Thymus (tissue), 11 donors: ENCODE measurements around the gene BRD3. TPM values are rescaled to one million over a fixed set of nuclear protein-coding genes. Genes with fewer than 3 reads are reported as not detected.
A peak's percentile ranks its signal among the peaks of the same experiment; 100 is the strongest.

Experiments
- DNase-seq, 9 donors: peaks; one replicate each; pipeline ENCODE4 v3.0.0-alpha.2; 2013; ENCODE audit warnings: low spot score in 9 of 9, low read depth in 6 of 9, missing footprints in 1 of 9
- H3K27ac ChIP-seq, 2 donors: one replicate each; pipeline ENCODE4 v1.5.1; 2013; ENCODE audit warnings: control low read depth in 1 of 2, low read depth in 1 of 2, low read length in 1 of 2, mild to moderate bottlenecking in 1 of 2, moderate library complexity in 1 of 2
- H3K27me3 ChIP-seq, 2 donors: one replicate each; pipeline ENCODE4 v1.5.1; 2013; ENCODE audit warnings: low read length in 1 of 2; ENCODE audit not compliant: control insufficient read depth in 2 of 2, insufficient read depth in 1 of 2
- H3K36me3 ChIP-seq, 2 donors: one replicate each; pipeline ENCODE4 v1.5.1; 2013; ENCODE audit warnings: low read length in 1 of 2, mild to moderate bottlenecking in 1 of 2, moderate library complexity in 1 of 2; ENCODE audit not compliant: control insufficient read depth in 2 of 2, insufficient read depth in 2 of 2
- H3K4me1 ChIP-seq, 2 donors: one replicate each; pipeline ENCODE4 v1.5.1; 2013; ENCODE audit warnings: low read length in 2 of 2; ENCODE audit not compliant: control insufficient read depth in 2 of 2, insufficient read depth in 2 of 2
- H3K4me3 ChIP-seq, 2 donors: one replicate each; pipeline ENCODE4 v1.5.1; 2013; ENCODE audit warnings: low read length in 2 of 2, control low read depth in 1 of 2, mild to moderate bottlenecking in 1 of 2
- H3K9me3 ChIP-seq, 2 donors: one replicate each; pipeline ENCODE4 v1.5.1; 2013; ENCODE audit warnings: low read length in 1 of 2, mild to moderate bottlenecking in 1 of 2; ENCODE audit not compliant: control insufficient read depth in 2 of 2, insufficient read depth in 1 of 2
- WGBS: extraction: QIAGEN DNeasy Blood & Tissue Kit; methylation state at CpG from one replicate; pipeline ENCODE4 v1.1.7; 2013; 5-methylcytosine and 5-hydroxymethylcytosine counted together
- polyA plus RNA-seq: library from polyadenylated mRNA; stranded (reverse); fragments of 200-250 nt; gene quantifications from one replicate; pipeline ENCODE4 v1.2.3, GENCODE V29; 2013
- total RNA-seq: library from RNA; stranded (reverse); fragments of 120-200 nt; gene quantifications from one replicate; pipeline ENCODE4 v1.2.4, GENCODE V29; 2013
- donor health status: healthy.

BRD3 gene
- total and polyA plus RNA-seq, 2 donors = 6.4 to 14.5 TPM

DNA sequence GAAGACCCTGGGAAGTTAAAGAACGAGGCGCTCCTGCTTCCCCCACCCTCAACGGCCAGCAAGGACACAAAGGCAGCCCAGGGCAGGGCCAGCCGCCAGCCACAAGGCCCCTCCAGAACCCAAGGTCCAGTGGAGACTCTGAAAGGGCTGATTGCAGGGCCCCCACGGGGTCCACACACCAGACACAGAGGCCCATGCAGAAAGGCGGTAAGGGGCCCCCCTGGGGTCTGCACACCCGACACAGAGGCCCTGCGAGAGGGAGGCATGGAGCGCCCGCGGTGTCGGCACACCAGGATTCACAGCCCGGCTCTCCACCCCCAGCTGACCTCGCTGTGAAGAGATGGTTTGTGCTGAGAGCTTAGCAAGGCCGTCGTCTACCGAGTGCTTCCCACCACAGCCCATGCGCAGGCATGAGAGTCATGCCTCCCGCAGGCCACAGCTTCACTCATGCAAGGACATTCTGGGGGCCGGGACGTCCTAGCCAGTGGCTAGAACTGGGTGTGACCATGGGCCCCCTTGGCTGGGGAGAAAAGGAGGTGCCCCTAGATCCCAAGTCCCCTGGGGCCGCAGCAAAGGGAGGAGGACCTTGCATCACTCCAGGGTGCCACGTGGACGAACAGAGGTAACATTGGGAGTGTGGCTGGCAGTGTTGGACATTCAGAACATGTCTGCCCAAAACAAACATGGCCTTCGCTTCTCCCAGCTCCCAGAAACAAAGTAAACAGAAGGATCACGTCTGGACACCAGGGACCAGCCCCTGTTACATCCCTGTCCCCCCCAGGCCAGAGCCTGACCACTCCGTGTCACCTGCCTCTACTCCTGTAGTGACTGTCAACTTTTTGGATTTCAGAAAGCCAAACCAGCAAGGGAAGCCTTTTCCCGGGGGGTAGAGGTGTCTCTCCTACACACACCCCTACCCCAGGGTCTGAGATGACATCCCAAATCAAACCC, 9.8 kb downstream of the BRD3 start:
- Histone ChIP-seq H3K27me3 (no peaks in the 10 kb centered on the region), H3K4me3 (no peak overlapping the region), H3K36me3 (peaks cover 11 to 48% of the 10 kb centered on the region in 2 donors), H3K27ac (no peak overlapping the region), H3K4me1 (peaks cover 0 to 37% of the 10 kb centered on the region in 2 donors), H3K9me3 (no peaks in the 10 kb centered on the region)
- DNase-seq = no peak
- 96% methylated on average over 28 of the region's 28 CpGs for WGBS

DNA sequence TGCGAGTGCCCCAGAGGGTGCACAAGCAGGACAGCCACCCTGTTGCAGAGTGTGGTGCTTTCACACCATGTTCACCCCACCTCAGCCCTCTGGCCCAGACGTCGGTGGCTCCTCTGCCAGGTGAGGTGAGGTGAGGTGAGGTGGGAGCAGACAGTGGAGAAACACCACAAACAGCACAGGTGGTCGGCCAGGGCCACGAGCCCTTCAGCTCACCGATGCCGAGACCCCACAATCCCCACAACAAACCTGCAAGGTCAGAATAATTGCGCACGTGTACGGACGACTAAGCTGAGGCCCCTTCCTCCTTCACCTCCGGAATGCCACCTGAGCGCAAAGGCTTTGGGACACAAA, 10.5 kb downstream of the BRD3 start:
- H3K4me3 ChIP-seq = no peak overlapping the region
- 95% methylated on average over 13 of the region's 13 CpGs for WGBS
- H3K27ac ChIP-seq = no peak overlapping the region
- peaks cover 0 to 33% of the 10 kb centered on the region in 2 donors for H3K4me1 ChIP-seq
- H3K9me3 ChIP-seq = no peaks in the 10 kb centered on the region
- no peak for DNase-seq
- peaks cover 17 to 55% of the 10 kb centered on the region in 2 donors for H3K36me3 ChIP-seq
- no peaks in the 10 kb centered on the region for H3K27me3 ChIP-seq

- H3K4me1 ChIP-seq = peaks cover 0 to 29% of the 10 kb centered on the region in 2 donors
- H3K36me3 ChIP-seq = peaks cover 19 to 60% of the 10 kb centered on the region in 2 donors
- WGBS = 96% methylated on average over 23 of the region's 23 CpGs
- DNase-seq = no peak
- H3K4me3 ChIP-seq = no peak overlapping the region
- no peaks in the 10 kb centered on the region for H3K27me3 ChIP-seq
- H3K27ac ChIP-seq = no peak overlapping the region
- no peaks in the 10 kb centered on the region for H3K9me3 ChIP-seq
Observed at GRCh38 chr9:134056483-134057306, 11.1 kb downstream of the BRD3 start.

- Histone ChIP-seq H3K9me3 (no peaks in the 10 kb centered on the region), H3K27ac (peak overlapping the region in 1 of 2 donors; percentile 2), H3K27me3 (no peaks in the 10 kb centered on the region), H3K36me3 (peaks cover 24 to 63% of the 10 kb centered on the region in 2 donors), H3K4me1 (peaks cover 0 to 29% of the 10 kb centered on the region in 2 donors), H3K4me3 (no peak overlapping the region)
- 83% methylated on average over 13 of the region's 13 CpGs for WGBS
- DNase-seq = no peak
Observed at GRCh38 chr9:134055981-134056461, 11.8 kb downstream of the BRD3 start.

DNA sequence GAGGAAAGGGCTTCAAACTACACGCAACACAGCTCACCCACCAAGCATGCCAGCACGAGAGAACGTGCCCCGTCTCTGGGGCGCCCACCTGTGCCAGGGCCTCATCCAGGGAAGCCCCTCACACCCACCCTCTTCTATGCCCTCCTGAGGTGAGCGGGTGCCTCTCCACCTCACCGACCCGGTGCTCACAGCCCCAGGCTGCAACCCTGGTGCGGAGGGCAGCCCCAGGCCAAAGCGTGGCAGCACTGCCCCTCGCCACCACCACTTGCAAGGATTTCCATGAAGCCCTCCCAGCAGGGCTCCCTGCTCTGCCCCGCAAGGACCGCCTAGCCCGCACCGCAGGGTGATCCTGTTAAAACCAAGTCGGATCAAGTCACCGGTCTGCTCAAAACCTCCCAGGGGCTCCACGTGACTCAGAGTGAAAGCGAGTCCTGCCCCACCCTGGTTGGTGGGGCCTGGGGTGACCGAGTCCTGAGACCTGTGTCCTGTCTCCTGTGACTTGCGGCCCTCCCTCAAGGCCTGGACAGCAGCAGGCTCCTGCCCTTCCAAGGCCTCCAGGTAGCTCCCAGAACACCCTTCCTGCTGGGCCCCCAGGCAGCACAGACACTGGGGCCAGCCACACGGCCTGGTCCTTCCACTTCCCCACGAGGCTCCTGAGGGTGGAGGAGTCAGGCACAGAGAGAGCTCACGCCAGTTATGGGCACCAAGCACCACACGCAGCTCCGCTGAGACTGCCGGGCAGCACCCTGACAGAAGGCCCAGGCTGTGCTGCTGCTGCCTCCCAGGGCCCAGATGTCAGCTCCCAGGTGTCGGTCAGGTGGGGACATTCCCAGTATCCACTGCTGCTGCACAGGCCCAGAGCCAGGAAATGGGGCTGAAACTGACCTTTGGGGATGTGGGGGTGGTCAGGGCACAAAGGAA, 12.7 kb downstream of the BRD3 start:
- no peaks in the 10 kb centered on the region for H3K9me3 ChIP-seq
- H3K4me3 ChIP-seq = no peak overlapping the region
- no peak overlapping the region for H3K27ac ChIP-seq
- 95% methylated on average over 28 of the region's 28 CpGs for WGBS
- no peak for DNase-seq
- no peaks in the 10 kb centered on the region for H3K27me3 ChIP-seq
- peaks cover 0 to 22% of the 10 kb centered on the region in 2 donors for H3K4me1 ChIP-seq
- H3K36me3 ChIP-seq = peaks cover 32 to 66% of the 10 kb centered on the region in 2 donors

- H3K9me3 ChIP-seq = no peaks in the 10 kb centered on the region
- WGBS = 97% methylated on average over 44 of the region's 44 CpGs
- peaks cover 0 to 15% of the 10 kb centered on the region in 2 donors for H3K4me1 ChIP-seq
- no peaks in the 10 kb centered on the region for H3K27me3 ChIP-seq
- no peak for DNase-seq
- no peak overlapping the region for H3K4me3 ChIP-seq
- H3K36me3 ChIP-seq = peaks cover 39 to 76% of the 10 kb centered on the region in 2 donors
- H3K27ac ChIP-seq = no peak overlapping the region
Observed at GRCh38 chr9:134053941-134054761, 13.7 kb downstream of the BRD3 start.

- no peaks in the 10 kb centered on the region for H3K27me3 ChIP-seq
- 93% methylated on average over 28 of the region's 28 CpGs for WGBS
- H3K36me3 ChIP-seq = peaks cover 46 to 82% of the 10 kb centered on the region in 2 donors
- no peak overlapping the region for H3K27ac ChIP-seq
- H3K4me1 ChIP-seq = peaks cover 0 to 14% of the 10 kb centered on the region in 2 donors
- no peaks in the 10 kb centered on the region for H3K9me3 ChIP-seq
- H3K4me3 ChIP-seq = no peak overlapping the region
- DNase-seq = no peak
Observed at GRCh38 chr9:134053401-134053871, 14.4 kb downstream of the BRD3 start.

DNA sequence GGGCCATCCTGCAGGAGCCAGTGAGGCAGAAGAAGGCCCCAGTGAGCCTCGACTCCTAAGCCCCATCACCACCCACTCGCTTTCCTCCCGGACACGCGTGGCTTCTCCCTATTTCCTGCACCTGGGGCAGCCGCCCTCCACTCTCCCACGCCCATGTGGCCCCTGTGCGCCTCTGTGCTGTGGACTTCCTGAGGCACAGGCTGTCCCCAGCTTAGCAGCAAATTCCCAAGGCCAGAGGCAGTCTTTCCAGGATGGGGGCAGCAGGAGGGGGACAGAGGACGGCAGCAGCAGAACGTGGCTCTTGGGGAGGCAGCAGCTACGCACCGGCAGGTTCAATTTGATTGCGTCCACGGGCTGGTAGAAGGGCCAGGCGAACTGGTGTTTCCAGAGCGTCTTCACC, 14.9 kb downstream of the BRD3 start:
- H3K4me1 ChIP-seq = peaks cover 0 to 14% of the 10 kb centered on the region in 2 donors
- no peaks in the 10 kb centered on the region for H3K9me3 ChIP-seq
- H3K36me3 ChIP-seq = peaks cover 50 to 84% of the 10 kb centered on the region in 2 donors
- H3K4me3 ChIP-seq = no peak overlapping the region
- 97% methylated on average over 16 of the region's 16 CpGs for WGBS
- H3K27ac ChIP-seq = no peak overlapping the region
- no peaks in the 10 kb centered on the region for H3K27me3 ChIP-seq
- no peak for DNase-seq
